IMR-90 (cell line): ENCODE data around the gene IP6K3. TPM values are rescaled to one million over a fixed set of nuclear protein-coding genes. Genes with fewer than 3 reads are reported as not detected.
A peak's percentile ranks its signal among the peaks of the same experiment; 100 is the strongest.

Experiments used
- ATAC-seq: fragments of 200-7000 bp; cut with Tn5 transposase; 2 replicates; pipeline ENCODE4 v1.9.1; 2020; ENCODE audit warnings: low read depth, mild to moderate bottlenecking, moderate library complexity
- BruUV-seq: library from RNA; stranded (reverse); fragments of 400-500 nt; replicated peaks from 2 replicates; lab custom pipeline; 2021; lab: Mats Ljungman, UMichigan
- CTCF ChIA-PET: fragments of 300-600 bp; formaldehyde crosslinking; extraction: SDS; loops from one replicate; lab custom pipeline; 2021; ENCODE audit warnings: antibody characterized with exemption; lab: Yijun Ruan, JAX
- POLR2A ChIA-PET: fragments of 300-600 bp; sonication (Branson Sonifier 250); formaldehyde crosslinking; loops from one replicate; lab custom pipeline; 2022; ENCODE audit warnings: antibody characterized with exemption; ENCODE audit not compliant: unreplicated experiment; lab: Charles Lee
- DNase-seq: peaks from one replicate; pipeline ENCODE4 v3.0.0; 2013
- H2AFZ ChIP-seq: replicated peaks from 2 replicates; pipeline ENCODE3; 2013; ENCODE audit warnings: low read length, mild to moderate bottlenecking; ENCODE audit not compliant: poor library complexity
- H2AK5ac ChIP-seq: 2 replicates; pipeline ENCODE4 v1.6.1; 2013; ENCODE audit warnings: low read depth, low read length, inconsistent platforms
- H2AK9ac ChIP-seq: replicated peaks from 2 replicates; pipeline ENCODE3; 2013; ENCODE audit warnings: mild to moderate bottlenecking, low read depth, low read length, moderate library complexity; ENCODE audit not compliant: poor library complexity
- H2BK120ac ChIP-seq: 2 replicates; pipeline ENCODE4 v1.6.1; 2013; ENCODE audit warnings: low read depth, low read length, inconsistent platforms
- H2BK15ac ChIP-seq: 3 replicates; pipeline ENCODE4 v1.6.1; 2013; ENCODE audit warnings: low read depth, low read length, inconsistent platforms
- H2BK20ac ChIP-seq: 2 replicates; pipeline ENCODE4 v1.6.1; 2013; ENCODE audit warnings: low read depth, mild to moderate bottlenecking, inconsistent platforms, low read length, moderate library complexity
- H2BK5ac ChIP-seq: 2 replicates; pipeline ENCODE4 v1.6.1; 2013; ENCODE audit warnings: mild to moderate bottlenecking, low read depth, low read length, inconsistent platforms; ENCODE audit not compliant: poor library complexity, severe bottlenecking
- H3K14ac ChIP-seq: replicated peaks from 2 replicates; pipeline ENCODE4 v1.6.1; 2013; ENCODE audit warnings: low read depth, low read length, inconsistent platforms
- H3K18ac ChIP-seq: 2 replicates; pipeline ENCODE4 v1.6.1; 2013; ENCODE audit warnings: low read depth, low read length, control low read depth
- H3K23ac ChIP-seq: 2 replicates; pipeline ENCODE4 v1.6.1; 2013; ENCODE audit warnings: low read depth, low read length, inconsistent platforms
- H3K27ac ChIP-seq: 2 replicates; pipeline ENCODE4 v1.5.1; 2013; ENCODE audit warnings: mild to moderate bottlenecking, control low read depth, low read length; ENCODE audit not compliant: insufficient read depth
- H3K27me3 ChIP-seq: 2 replicates; pipeline ENCODE4 v1.6.1; 2013; ENCODE audit warnings: low read length; ENCODE audit not compliant: control insufficient read depth, insufficient read depth
- H3K36me3 ChIP-seq: 2 replicates; pipeline ENCODE4 v1.6.1; 2013; ENCODE audit warnings: low read length, mixed read lengths; ENCODE audit not compliant: control insufficient read depth, insufficient read depth
- H3K4ac ChIP-seq: 2 replicates; pipeline ENCODE4 v1.6.1; 2013; ENCODE audit warnings: low read depth, low read length, inconsistent platforms
- H3K4me1 ChIP-seq: 2 replicates; pipeline ENCODE4 v1.6.1; 2013; ENCODE audit warnings: low read length, mixed read lengths; ENCODE audit not compliant: control insufficient read depth, insufficient read depth
- H3K4me2 ChIP-seq: 2 replicates; pipeline ENCODE4 v1.6.1; 2013; ENCODE audit warnings: low read depth, mild to moderate bottlenecking, control low read depth, low read length, moderate library complexity
- H3K4me3 ChIP-seq: 2 replicates; pipeline ENCODE4 v1.5.1; 2013; ENCODE audit warnings: low read depth, mild to moderate bottlenecking, control low read depth, low read length, moderate library complexity; ENCODE audit not compliant: insufficient read depth
- H3K56ac ChIP-seq: 2 replicates; pipeline ENCODE4 v1.6.1; 2013; ENCODE audit warnings: low read length, inconsistent platforms; ENCODE audit not compliant: insufficient read depth; ENCODE audit errors: extremely low read depth
- H3K79me1 ChIP-seq, 2 experiments: 2 replicates each; pipeline ENCODE4 v1.6.1; 2013; ENCODE audit warnings: low read length in 2 of 2, inconsistent platforms in 1 of 2, low read depth in 1 of 2
- H3K9ac ChIP-seq: 2 replicates; pipeline ENCODE4 v1.6.1; 2013; ENCODE audit warnings: low read depth, low read length, control low read depth
- H3K9me1 ChIP-seq: 2 replicates; pipeline ENCODE4 v1.6.1; 2013; ENCODE audit warnings: low read length, inconsistent platforms; ENCODE audit not compliant: insufficient read depth
- H3K9me3 ChIP-seq: 2 replicates; pipeline ENCODE4 v1.6.1; 2013; ENCODE audit warnings: low read length; ENCODE audit not compliant: control insufficient read depth, insufficient read depth
- H4K20me1 ChIP-seq: 2 replicates; pipeline ENCODE4 v1.6.1; 2013; ENCODE audit warnings: low read length, inconsistent platforms; ENCODE audit not compliant: insufficient read depth
- H4K5ac ChIP-seq: 2 replicates; pipeline ENCODE4 v1.6.1; 2013; ENCODE audit warnings: mild to moderate bottlenecking, low read depth, low read length, control low read depth
- H4K8ac ChIP-seq, 2 experiments: 2 replicates each; pipeline ENCODE4 v1.6.1; 2013; ENCODE audit warnings: low read depth in 2 of 2, low read length in 2 of 2, control low read depth in 1 of 2, inconsistent platforms in 1 of 2
- H4K91ac ChIP-seq: 2 replicates; pipeline ENCODE4 v1.6.1; 2013; ENCODE audit warnings: low read depth, low read length, inconsistent platforms; ENCODE audit not compliant: insufficient read depth
- CHD1 ChIP-seq: IDR thresholded peaks from 2 replicates; pipeline ENCODE4 v1.6.1; 2012; ENCODE audit warnings: low read depth, low read length, improper control_type of control experiment
- MAZ ChIP-seq: IDR thresholded peaks from 2 replicates; pipeline ENCODE4 v1.6.1; 2012; ENCODE audit warnings: low read depth, mild to moderate bottlenecking, low read length, improper control_type of control experiment, moderate library complexity, borderline replicate concordance
- RCOR1 ChIP-seq: IDR thresholded peaks from 2 replicates; pipeline ENCODE4 v1.6.1; 2012; ENCODE audit warnings: mild to moderate bottlenecking, low read length, improper control_type of control experiment; ENCODE audit not compliant: insufficient replicate concordance
- USF2 ChIP-seq: fragments of 150-350 bp; IDR thresholded peaks from 2 replicates; pipeline ENCODE4 v1.6.1; 2017; ENCODE audit warnings: mild to moderate bottlenecking, antibody characterized with exemption, low read length, low read depth
- WGBS, 2 experiments: methylation state at CpG; one replicate each; pipeline versions ENCODE4 v1.1.5 to v1.1.7; 2013; ENCODE audit warnings: missing lambda C conversion rate in 2 of 2; ENCODE audit not compliant: insufficient read length in 1 of 2; ENCODE audit errors: extremely low coverage in 2 of 2; 5-methylcytosine and 5-hydroxymethylcytosine counted together
- dilution Hi-C: fragments of 300-500 bp; cut with HindIII; formaldehyde crosslinking; loops from one replicate; pipeline ENCODE4 v1.14.3; 2018; ENCODE audit warnings: low sequenced_read_pairs; ENCODE audit not compliant: unreplicated experiment
- in situ Hi-C: fragments of 300-500 bp; cut with MboI; formaldehyde crosslinking; loops from 3 replicates; pipeline ENCODE4 v1.14.3; 2019; ENCODE audit warnings: low sequenced_read_pairs, inconsistent platforms, mixed read lengths
- intact Hi-C: fragments of 100-400 bp; cut with micrococcal nuclease; formaldehyde crosslinking; loops from 2 replicates; pipeline ENCODE4 v1.10.0; 2022
- polyA plus RNA-seq, 3 experiments: library from polyadenylated mRNA; depleted of rRNA; stranded (reverse); fragments of >200 nt; gene quantifications; 2 replicates each; pipeline ENCODE4 v1.2.3, GENCODE V29; 2012; ENCODE audit warnings: low replicate concordance in 1 of 3
- total RNA-seq: library from RNA; depleted of rRNA; stranded (reverse); fragments of >200 nt; gene quantifications from 2 replicates; pipeline ENCODE4 v1.2.3, GENCODE V29; 2012
- TF ChIP-seq, protein P1 (sequence below): fragments of 150-350 bp; IDR thresholded peaks from 2 replicates; pipeline ENCODE4 v1.6.1; 2016; ENCODE audit warnings: low read depth, mild to moderate bottlenecking, low read length, moderate library complexity, borderline replicate concordance

The IP6K3 gene
- total and polyA plus RNA-seq, 2 of the 4 experiments (the other 2 are of a cell fraction) = 0.18 to 0.51 TPM

DNA sequence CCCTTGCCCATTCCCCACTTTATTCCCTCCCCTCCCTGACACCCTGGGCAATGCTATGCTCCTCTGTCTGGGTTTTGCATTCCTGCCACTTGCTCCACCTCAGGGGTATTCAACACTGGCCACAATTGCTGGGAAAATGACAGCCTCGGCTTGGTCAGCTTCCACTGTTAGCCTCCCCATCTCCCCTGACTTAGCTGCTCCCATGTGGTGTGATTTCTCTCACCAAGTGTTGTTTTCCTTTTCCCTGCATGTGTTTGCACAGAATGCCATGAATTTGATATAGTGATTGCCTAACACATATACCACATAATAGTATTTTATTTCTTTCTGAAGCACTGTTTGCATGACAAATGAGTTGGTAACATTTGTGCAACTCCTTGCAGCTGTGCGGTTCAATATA lies 43.7 kb upstream of the IP6K3 start:
- Histone ChIP-seq H4K20me1 (peaks cover 22% of the 10 kb centered on the region), H3K79me1 (peaks cover 17 to 36% of the 10 kb centered on the region in 2 experiments; a peak in 3 of 4 replicates), H4K5ac (no peak overlapping the region), H2AK9ac (no peak overlapping the region), H3K18ac (no peak overlapping the region), H3K27me3 (peaks cover 8% of the 10 kb centered on the region), H3K4me1 (peaks cover 13% of the 10 kb centered on the region), H3K23ac (no peak overlapping the region), H4K8ac (no peak overlapping the region), H3K9me1 (peaks cover 8% of the 10 kb centered on the region; the same call in 1 of the 2 replicates), H3K4ac (no peak overlapping the region), H2BK15ac (no peak overlapping the region), H2BK120ac (no peak overlapping the region), H2BK5ac (no peak overlapping the region), H3K4me3 (no peak overlapping the region), H3K27ac (no peak overlapping the region), H3K36me3 (peaks cover 3% of the 10 kb centered on the region), H3K9ac (no peak overlapping the region), H2AFZ (no peak overlapping the region), H3K14ac (no peak overlapping the region), H3K4me2 (no peak overlapping the region), H3K56ac (no peak overlapping the region), H4K91ac (no peak overlapping the region), H2AK5ac (no peak overlapping the region), H2BK20ac (no peak overlapping the region), H3K9me3 (no peaks in the 10 kb centered on the region)
- ChIA-PET POLR2A (no interaction called here), CTCF (no interaction called here)
- no peak for TF ChIP-seq USF2
- TF ChIP-seq, protein P1, sequence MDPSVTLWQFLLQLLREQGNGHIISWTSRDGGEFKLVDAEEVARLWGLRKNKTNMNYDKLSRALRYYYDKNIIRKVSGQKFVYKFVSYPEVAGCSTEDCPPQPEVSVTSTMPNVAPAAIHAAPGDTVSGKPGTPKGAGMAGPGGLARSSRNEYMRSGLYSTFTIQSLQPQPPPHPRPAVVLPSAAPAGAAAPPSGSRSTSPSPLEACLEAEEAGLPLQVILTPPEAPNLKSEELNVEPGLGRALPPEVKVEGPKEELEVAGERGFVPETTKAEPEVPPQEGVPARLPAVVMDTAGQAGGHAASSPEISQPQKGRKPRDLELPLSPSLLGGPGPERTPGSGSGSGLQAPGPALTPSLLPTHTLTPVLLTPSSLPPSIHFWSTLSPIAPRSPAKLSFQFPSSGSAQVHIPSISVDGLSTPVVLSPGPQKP = no peak
- no peak for TF ChIP-seq CHD1
- no peak for TF ChIP-seq RCOR1
- no peak for TF ChIP-seq MAZ
- no peak for DNase-seq
- TSS peak; percentile 20 for BruUV-seq
- dilution Hi-C loops (no loop called here), intact Hi-C loops (no loop called here), in situ Hi-C loops (no loop called here)
- no CpG with 5 or more reads among the region's 2 CpGs for WGBS, 2 experiments
- no peak for ATAC-seq
